H1 (cell line): ENCODE measurements around the gene SLC46A3. TPM values are rescaled to one million over a fixed set of nuclear protein-coding genes. Genes with fewer than 3 reads are reported as not detected.

Experiments
- CREB1 ChIP-seq: IDR thresholded peaks from 2 replicates; pipeline ENCODE4 v1.6.1; 2012; ENCODE audit warnings: inconsistent platforms
- EZH2 ChIP-seq: fragments of 200-600 bp; sonication (generic); IDR thresholded peaks from 2 replicates; pipeline ENCODE4 v1.7.1; 2012; ENCODE audit warnings: low read depth, mild to moderate bottlenecking, moderate library complexity, low read length, inconsistent platforms; ENCODE audit not compliant: severe bottlenecking
- HDAC6 ChIP-seq: IDR thresholded peaks from one replicate; pipeline ENCODE4 v1.7.1; 2012; ENCODE audit warnings: low read depth, mild to moderate bottlenecking, inconsistent platforms, low read length, moderate library complexity
- JUND ChIP-seq: IDR thresholded peaks from 2 replicates; pipeline ENCODE4 v1.6.1; 2011; ENCODE audit warnings: mild to moderate bottlenecking, improper control_type of control experiment, low read length
- POLR2A ChIP-seq, 2 experiments: IDR thresholded peaks; 1 replicate in 1 of 2; 2 replicates in 1 of 2; pipeline ENCODE4 v1.6.1; 2011; ENCODE audit warnings: low read depth in 2 of 2, low read length in 2 of 2, mild to moderate bottlenecking in 2 of 2; ENCODE audit errors: control extremely low read depth in 1 of 2
- SP4 ChIP-seq: IDR thresholded peaks from 2 replicates; pipeline ENCODE4 v1.6.1; 2012; ENCODE audit warnings: low read length, inconsistent platforms
- TAF1 ChIP-seq: IDR thresholded peaks from 2 replicates; pipeline ENCODE4 v1.6.1; 2011; ENCODE audit warnings: mild to moderate bottlenecking, low read depth, low read length
- polyA plus RNA-seq, 7 experiments: library from polyadenylated mRNA; depleted of rRNA in 3 of 7; stranded (reverse) in 5 of 7; unstranded in 2 of 7; fragments of >200 nt in 5 of 7; fragments of 200-250 nt in 2 of 7; gene quantifications; 1 replicate in 5 of 7; 2 replicates in 1 of 7; 4 replicates in 1 of 7; pipeline versions ENCODE4 v1.2.1 to v1.2.3, GENCODE V29; 2011 to 2013; ENCODE audit warnings: missing spikeins in 2 of 7, mixed read lengths in 2 of 7
- total RNA-seq: library from RNA; stranded (reverse); fragmentation: NEBNext Ultra II Directional; extraction: Animal tissue kit (Norgen Biotek cat#: 25700); gene quantifications from 2 replicates; pipeline ENCODE4 v1.2.1, GENCODE V29; 2021

Gene SLC46A3
- total and polyA plus RNA-seq, 2 of the 8 experiments (the other 6 are each of a cell fraction or from before 2014, with no cell fraction given): 0.39 to 0.67 TPM

DNA sequence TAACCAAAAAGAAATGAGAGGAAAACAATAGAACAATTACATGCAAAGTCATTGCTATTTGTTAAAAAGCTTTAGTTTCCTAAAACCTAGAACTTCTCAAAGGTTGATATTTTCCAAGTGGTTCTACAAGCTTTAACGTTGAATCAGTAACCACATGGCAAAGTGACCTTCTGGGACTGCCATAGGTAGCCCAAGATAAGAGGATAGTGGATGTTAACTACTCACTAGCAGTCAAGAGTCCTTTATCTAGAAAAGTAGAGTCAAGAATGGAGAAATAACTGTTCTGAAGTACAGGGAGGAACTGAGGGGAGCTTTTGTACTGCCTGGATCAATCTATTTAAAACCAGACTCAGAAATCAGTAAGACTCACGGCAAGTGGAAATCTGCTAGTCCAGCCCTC is 9.9 kb upstream of the SLC46A3 start (continued):
- TF ChIP-seq CREB1 (no peak), EZH2 (no peak), JUND (no peak), POLR2A (IDR thresholded peaks at IDR 0.05; ENCODE audit: control extremely low read depth in 1 of 2, low read depth in 2 of 2, low read length in 2 of 2) (no peak), TAF1 (no peak), SP4 (no peak), HDAC6 (no peak)
